D721Med (cell line): Measurements from ENCODE around the gene SNTA1.
A peak's percentile ranks its signal among the peaks of the same experiment; 100 is the strongest.

Source experiments
- DNase-seq: peaks from one replicate; pipeline ENCODE4 v3.0.0; 2011; ENCODE audit warnings: low spot score; ENCODE audit not compliant: insufficient read length
- FAIRE-seq: peaks from 2 replicates; lab custom pipeline; 2011; peaks lifted over from hg19 to GRCh38; lab: Jason Lieb, UNC
- TF ChIP-seq, protein P1 (sequence below): IDR thresholded peaks from 2 replicates; pipeline ENCODE4 v1.5.1; 2012; ENCODE audit warnings: mild to moderate bottlenecking, control low read depth; ENCODE audit not compliant: insufficient read depth; ENCODE audit errors: missing control alignments

Gene SNTA1

DNA sequence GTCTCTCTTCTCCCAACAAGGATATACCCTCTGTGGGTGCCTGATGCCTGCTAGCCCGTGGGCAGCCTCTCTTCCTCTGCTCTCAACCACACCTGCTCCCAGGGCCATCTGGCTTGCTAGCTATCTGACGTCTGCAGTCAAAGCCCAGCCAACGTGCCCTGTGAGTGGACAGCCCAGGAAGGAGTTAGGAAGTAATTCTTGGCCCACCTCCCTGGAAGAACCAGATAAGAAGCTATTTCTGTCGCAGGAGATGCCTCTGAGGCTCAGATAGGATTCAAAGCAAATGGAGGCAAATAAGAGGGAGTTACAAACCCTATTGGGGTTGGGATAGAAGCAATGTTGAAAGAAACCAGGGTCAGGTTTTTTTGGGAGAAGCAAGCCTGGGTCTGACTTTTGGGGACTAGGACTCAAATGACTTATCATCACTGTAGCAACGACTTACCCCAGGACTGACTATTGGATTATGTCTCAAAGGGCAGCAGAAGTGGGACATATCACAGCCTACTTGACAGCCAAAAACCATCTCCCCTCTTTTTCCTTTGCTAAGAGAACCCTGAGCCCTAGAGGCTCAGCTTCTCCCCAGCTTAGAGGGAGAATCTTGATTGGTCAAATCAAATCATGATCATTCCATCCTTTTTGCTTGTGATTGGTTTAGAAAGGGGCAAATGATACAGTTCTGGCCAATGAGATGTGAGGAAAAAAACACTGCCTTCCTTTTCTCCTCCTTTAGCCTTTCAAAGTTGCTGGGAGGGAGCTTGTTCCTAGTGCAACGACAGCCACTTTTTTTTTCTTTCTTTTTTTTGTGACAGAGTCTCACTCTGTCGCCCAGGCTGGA is 24.2 kb downstream of the SNTA1 start:
- FAIRE-seq (no peak), DNase-seq (no peak)
- TF ChIP-seq, protein P1, sequence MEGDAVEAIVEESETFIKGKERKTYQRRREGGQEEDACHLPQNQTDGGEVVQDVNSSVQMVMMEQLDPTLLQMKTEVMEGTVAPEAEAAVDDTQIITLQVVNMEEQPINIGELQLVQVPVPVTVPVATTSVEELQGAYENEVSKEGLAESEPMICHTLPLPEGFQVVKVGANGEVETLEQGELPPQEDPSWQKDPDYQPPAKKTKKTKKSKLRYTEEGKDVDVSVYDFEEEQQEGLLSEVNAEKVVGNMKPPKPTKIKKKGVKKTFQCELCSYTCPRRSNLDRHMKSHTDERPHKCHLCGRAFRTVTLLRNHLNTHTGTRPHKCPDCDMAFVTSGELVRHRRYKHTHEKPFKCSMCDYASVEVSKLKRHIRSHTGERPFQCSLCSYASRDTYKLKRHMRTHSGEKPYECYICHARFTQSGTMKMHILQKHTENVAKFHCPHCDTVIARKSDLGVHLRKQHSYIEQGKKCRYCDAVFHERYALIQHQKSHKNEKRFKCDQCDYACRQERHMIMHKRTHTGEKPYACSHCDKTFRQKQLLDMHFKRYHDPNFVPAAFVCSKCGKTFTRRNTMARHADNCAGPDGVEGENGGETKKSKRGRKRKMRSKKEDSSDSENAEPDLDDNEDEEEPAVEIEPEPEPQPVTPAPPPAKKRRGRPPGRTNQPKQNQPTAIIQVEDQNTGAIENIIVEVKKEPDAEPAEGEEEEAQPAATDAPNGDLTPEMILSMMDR = no peak

DNA sequence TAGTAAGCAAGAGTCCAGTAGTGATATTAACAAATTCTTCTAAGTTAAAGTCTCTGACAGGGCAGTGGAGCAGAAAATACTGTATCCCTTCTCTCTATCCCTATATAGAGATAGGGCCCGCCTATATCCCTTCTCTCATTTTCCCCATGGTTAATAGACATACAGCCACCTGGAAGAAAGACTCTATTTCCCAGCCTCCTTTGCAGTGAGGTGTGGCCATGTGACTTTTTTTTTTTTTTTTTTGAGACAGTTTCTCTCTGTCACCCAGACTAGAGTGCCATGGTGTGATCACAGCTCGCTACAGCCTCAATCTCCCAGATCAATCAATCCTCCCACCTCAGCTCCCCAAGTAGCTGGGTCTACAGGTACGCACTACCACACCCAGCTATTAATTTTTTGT is 25.5 kb downstream of the SNTA1 start:
- DNase-seq = no peak

DNA sequence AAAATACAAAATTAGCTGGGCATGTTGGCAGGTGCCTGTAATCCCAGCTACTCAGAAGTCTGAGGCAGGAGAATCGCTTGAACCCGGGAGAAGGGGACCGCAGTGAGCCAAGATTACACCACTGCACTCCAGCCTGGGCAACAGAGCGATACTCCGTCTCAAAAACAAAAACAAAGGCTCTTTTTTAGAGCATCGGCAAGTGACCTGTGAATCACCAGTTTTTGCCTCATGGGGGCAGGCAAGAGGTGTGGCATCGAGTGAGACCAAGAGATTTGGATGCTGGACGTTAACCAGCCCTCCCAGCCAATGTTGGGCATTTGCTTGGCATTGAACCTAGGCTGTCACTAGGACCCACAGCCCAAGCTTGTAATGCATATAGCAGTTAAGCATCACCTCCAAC is 27.6 kb downstream of the SNTA1 start:
- FAIRE-seq (no peak), DNase-seq (no peak)
- TF ChIP-seq, protein P1 = peak; percentile 50

More for the DNA sequence above, 25.5 kb downstream of the SNTA1 start:
- no peak for FAIRE-seq
- TF ChIP-seq, protein P1 = no peak

DNA sequence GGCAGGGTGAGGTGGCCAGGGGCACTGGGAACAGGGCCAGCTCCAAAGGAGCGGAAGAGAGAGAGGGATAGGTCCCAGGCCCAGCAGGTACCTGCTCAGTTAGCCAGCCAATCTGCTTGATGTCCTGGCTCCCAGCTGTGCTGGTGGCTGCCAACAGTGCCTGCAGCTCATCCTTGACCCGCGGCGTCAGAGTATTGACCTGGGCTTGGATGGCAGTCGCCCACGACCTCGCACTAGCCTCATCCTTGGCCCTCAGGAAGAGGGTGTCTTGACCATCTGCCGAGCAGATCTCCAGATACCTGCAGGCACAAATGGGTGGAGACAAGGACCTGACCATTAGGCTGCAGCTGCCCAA is 31.1 kb downstream of the SNTA1 start:
- TF ChIP-seq, protein P1 = no peak
- FAIRE-seq = no peak
- DNase-seq = no peak

DNA sequence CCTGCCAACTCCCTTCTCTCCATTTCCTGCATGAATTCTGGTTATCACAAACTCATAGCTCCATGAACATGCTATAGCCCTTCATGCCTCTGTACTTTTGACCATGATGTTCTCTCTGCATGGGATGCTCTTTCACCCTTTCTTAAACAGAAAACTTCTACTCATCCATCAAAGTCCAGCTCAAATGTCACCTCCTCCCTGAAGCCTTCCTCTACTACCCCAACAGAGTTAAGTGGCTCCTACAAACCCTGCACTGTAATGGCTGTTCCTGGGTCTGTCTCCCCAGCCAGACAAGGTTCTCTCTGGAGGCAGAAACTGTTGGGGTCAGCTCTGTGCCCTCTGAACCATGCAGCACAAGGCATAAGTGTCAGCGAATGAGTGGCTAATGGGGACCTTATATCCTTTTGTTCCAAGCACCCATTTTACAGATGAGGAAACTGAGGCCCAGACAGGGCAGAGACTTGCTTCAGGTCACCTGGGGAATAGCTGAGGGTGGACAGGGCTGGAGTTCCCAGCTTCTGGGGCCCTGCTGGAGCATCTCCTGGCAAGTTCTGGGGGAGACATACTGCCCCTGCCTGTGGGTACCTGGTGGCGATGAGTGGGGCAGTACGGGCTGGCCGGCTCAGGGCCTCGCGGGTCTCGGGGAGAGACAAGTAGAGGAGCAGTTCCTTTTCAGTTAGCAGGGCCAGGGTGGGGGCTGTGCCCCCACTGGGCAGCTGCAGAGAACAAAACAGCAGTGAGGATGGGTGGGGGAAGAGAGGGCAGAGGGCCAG is 31.7 kb downstream of the SNTA1 start:
- TF ChIP-seq, protein P1 = no peak
- no peak for FAIRE-seq
- DNase-seq = no peak

DNA sequence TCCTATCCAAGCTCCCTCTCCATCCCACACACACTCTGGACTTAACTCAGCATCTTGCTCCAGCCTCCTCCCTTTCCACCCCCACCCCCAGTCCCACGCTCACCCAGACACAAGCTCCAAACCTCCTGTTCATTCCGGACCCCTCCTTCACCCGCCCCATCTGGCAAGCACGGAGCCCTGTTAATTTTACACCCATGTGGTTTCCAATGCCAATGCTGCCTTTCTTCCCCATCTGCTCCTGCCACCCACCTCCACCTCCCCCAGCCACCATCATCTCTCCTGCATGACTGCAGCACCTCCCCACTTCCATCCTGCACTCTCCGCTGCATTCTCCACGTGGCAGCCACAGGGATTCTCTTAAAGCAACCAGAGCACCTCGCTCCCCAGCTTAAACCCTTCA is 32.3 kb downstream of the SNTA1 start:
- DNase-seq (no peak), FAIRE-seq (no peak)
- TF ChIP-seq, protein P1 = no peak
